IMR-90 (cell line): ENCODE results near the gene METTL25. TPM values are rescaled to one million over a fixed set of nuclear protein-coding genes. Genes with fewer than 3 reads are reported as not detected.
A peak's percentile ranks its signal among the peaks of the same experiment; 100 is the strongest.

Source experiments
- ATAC-seq: fragments of 200-7000 bp; cut with Tn5 transposase; 2 replicates; pipeline ENCODE4 v1.9.1; 2020; ENCODE audit warnings: low read depth, mild to moderate bottlenecking, moderate library complexity
- BruUV-seq: library from RNA; stranded (reverse); fragments of 400-500 nt; replicated peaks from 2 replicates; lab custom pipeline; 2021; lab: Mats Ljungman, UMichigan
- CTCF ChIA-PET: fragments of 300-600 bp; formaldehyde crosslinking; extraction: SDS; loops from one replicate; lab custom pipeline; 2021; ENCODE audit warnings: antibody characterized with exemption; lab: Yijun Ruan, JAX
- POLR2A ChIA-PET: fragments of 300-600 bp; sonication (Branson Sonifier 250); formaldehyde crosslinking; loops from one replicate; lab custom pipeline; 2022; ENCODE audit warnings: antibody characterized with exemption; ENCODE audit not compliant: unreplicated experiment; lab: Charles Lee
- DNase-seq: peaks from one replicate; pipeline ENCODE4 v3.0.0; 2013
- H2AFZ ChIP-seq: replicated peaks from 2 replicates; pipeline ENCODE3; 2013; ENCODE audit warnings: low read length, mild to moderate bottlenecking; ENCODE audit not compliant: poor library complexity
- H2AK5ac ChIP-seq: 2 replicates; pipeline ENCODE4 v1.6.1; 2013; ENCODE audit warnings: low read depth, low read length, inconsistent platforms
- H2AK9ac ChIP-seq: replicated peaks from 2 replicates; pipeline ENCODE3; 2013; ENCODE audit warnings: mild to moderate bottlenecking, low read depth, low read length, moderate library complexity; ENCODE audit not compliant: poor library complexity
- H2BK120ac ChIP-seq: 2 replicates; pipeline ENCODE4 v1.6.1; 2013; ENCODE audit warnings: low read depth, low read length, inconsistent platforms
- H2BK15ac ChIP-seq: 3 replicates; pipeline ENCODE4 v1.6.1; 2013; ENCODE audit warnings: low read depth, low read length, inconsistent platforms
- H2BK20ac ChIP-seq: 2 replicates; pipeline ENCODE4 v1.6.1; 2013; ENCODE audit warnings: low read depth, mild to moderate bottlenecking, inconsistent platforms, low read length, moderate library complexity
- H2BK5ac ChIP-seq: 2 replicates; pipeline ENCODE4 v1.6.1; 2013; ENCODE audit warnings: mild to moderate bottlenecking, low read depth, low read length, inconsistent platforms; ENCODE audit not compliant: poor library complexity, severe bottlenecking
- H3K14ac ChIP-seq: replicated peaks from 2 replicates; pipeline ENCODE4 v1.6.1; 2013; ENCODE audit warnings: low read depth, low read length, inconsistent platforms
- H3K18ac ChIP-seq: 2 replicates; pipeline ENCODE4 v1.6.1; 2013; ENCODE audit warnings: low read depth, low read length, control low read depth
- H3K23ac ChIP-seq: 2 replicates; pipeline ENCODE4 v1.6.1; 2013; ENCODE audit warnings: low read depth, low read length, inconsistent platforms
- H3K27ac ChIP-seq: 2 replicates; pipeline ENCODE4 v1.5.1; 2013; ENCODE audit warnings: mild to moderate bottlenecking, control low read depth, low read length; ENCODE audit not compliant: insufficient read depth
- H3K27me3 ChIP-seq: 2 replicates; pipeline ENCODE4 v1.6.1; 2013; ENCODE audit warnings: low read length; ENCODE audit not compliant: control insufficient read depth, insufficient read depth
- H3K36me3 ChIP-seq: 2 replicates; pipeline ENCODE4 v1.6.1; 2013; ENCODE audit warnings: low read length, mixed read lengths; ENCODE audit not compliant: control insufficient read depth, insufficient read depth
- H3K4ac ChIP-seq: 2 replicates; pipeline ENCODE4 v1.6.1; 2013; ENCODE audit warnings: low read depth, low read length, inconsistent platforms
- H3K4me1 ChIP-seq: 2 replicates; pipeline ENCODE4 v1.6.1; 2013; ENCODE audit warnings: low read length, mixed read lengths; ENCODE audit not compliant: control insufficient read depth, insufficient read depth
- H3K4me2 ChIP-seq: 2 replicates; pipeline ENCODE4 v1.6.1; 2013; ENCODE audit warnings: low read depth, mild to moderate bottlenecking, control low read depth, low read length, moderate library complexity
- H3K4me3 ChIP-seq: 2 replicates; pipeline ENCODE4 v1.5.1; 2013; ENCODE audit warnings: low read depth, mild to moderate bottlenecking, control low read depth, low read length, moderate library complexity; ENCODE audit not compliant: insufficient read depth
- H3K56ac ChIP-seq: 2 replicates; pipeline ENCODE4 v1.6.1; 2013; ENCODE audit warnings: low read length, inconsistent platforms; ENCODE audit not compliant: insufficient read depth; ENCODE audit errors: extremely low read depth
- H3K79me1 ChIP-seq, 2 experiments: 2 replicates each; pipeline ENCODE4 v1.6.1; 2013; ENCODE audit warnings: low read length in 2 of 2, inconsistent platforms in 1 of 2, low read depth in 1 of 2
- H3K9ac ChIP-seq: 2 replicates; pipeline ENCODE4 v1.6.1; 2013; ENCODE audit warnings: low read depth, low read length, control low read depth
- H3K9me1 ChIP-seq: 2 replicates; pipeline ENCODE4 v1.6.1; 2013; ENCODE audit warnings: low read length, inconsistent platforms; ENCODE audit not compliant: insufficient read depth
- H3K9me3 ChIP-seq: 2 replicates; pipeline ENCODE4 v1.6.1; 2013; ENCODE audit warnings: low read length; ENCODE audit not compliant: control insufficient read depth, insufficient read depth
- H4K20me1 ChIP-seq: 2 replicates; pipeline ENCODE4 v1.6.1; 2013; ENCODE audit warnings: low read length, inconsistent platforms; ENCODE audit not compliant: insufficient read depth
- H4K5ac ChIP-seq: 2 replicates; pipeline ENCODE4 v1.6.1; 2013; ENCODE audit warnings: mild to moderate bottlenecking, low read depth, low read length, control low read depth
- H4K8ac ChIP-seq, 2 experiments: 2 replicates each; pipeline ENCODE4 v1.6.1; 2013; ENCODE audit warnings: low read depth in 2 of 2, low read length in 2 of 2, control low read depth in 1 of 2, inconsistent platforms in 1 of 2
- H4K91ac ChIP-seq: 2 replicates; pipeline ENCODE4 v1.6.1; 2013; ENCODE audit warnings: low read depth, low read length, inconsistent platforms; ENCODE audit not compliant: insufficient read depth
- BHLHE40 ChIP-seq: fragments of 150-350 bp; IDR thresholded peaks from 2 replicates; pipeline ENCODE4 v1.6.1; 2016; ENCODE audit warnings: mild to moderate bottlenecking, low read depth, low read length
- CEBPB ChIP-seq: IDR thresholded peaks from 2 replicates; pipeline ENCODE4 v1.6.1; 2012; ENCODE audit warnings: low read depth, low read length, improper control_type of control experiment
- CHD1 ChIP-seq: IDR thresholded peaks from 2 replicates; pipeline ENCODE4 v1.6.1; 2012; ENCODE audit warnings: low read depth, low read length, improper control_type of control experiment
- MAFK ChIP-seq: IDR thresholded peaks from 2 replicates; pipeline ENCODE4 v1.6.1; 2012; ENCODE audit warnings: low read depth, low read length, improper control_type of control experiment
- MAZ ChIP-seq: IDR thresholded peaks from 2 replicates; pipeline ENCODE4 v1.6.1; 2012; ENCODE audit warnings: low read depth, mild to moderate bottlenecking, low read length, improper control_type of control experiment, moderate library complexity, borderline replicate concordance
- MXI1 ChIP-seq: IDR thresholded peaks from 2 replicates; pipeline ENCODE4 v1.6.1; 2012; ENCODE audit warnings: low read depth, mild to moderate bottlenecking, low read length, moderate library complexity, borderline replicate concordance
- NFE2L2 ChIP-seq: fragments of 150-350 bp; IDR thresholded peaks from 2 replicates; pipeline ENCODE4 v1.6.1; 2016; ENCODE audit warnings: low read depth, mild to moderate bottlenecking, low read length
- POLR2A ChIP-seq: IDR thresholded peaks from 2 replicates; pipeline ENCODE4 v1.6.1; 2012; ENCODE audit warnings: mild to moderate bottlenecking, low read depth, low read length
- RAD21 ChIP-seq: IDR thresholded peaks from 2 replicates; pipeline ENCODE4 v1.6.1; 2012; ENCODE audit warnings: low read length, improper control_type of control experiment
- SMC3 ChIP-seq: fragments of 150-350 bp; IDR thresholded peaks from 2 replicates; pipeline ENCODE4 v1.6.1; 2016; ENCODE audit warnings: low read depth, mild to moderate bottlenecking, antibody characterized with exemption, low read length, moderate library complexity
- WGBS, 2 experiments: methylation state at CpG; one replicate each; pipeline versions ENCODE4 v1.1.5 to v1.1.7; 2013; ENCODE audit warnings: missing lambda C conversion rate in 2 of 2; ENCODE audit not compliant: insufficient read length in 1 of 2; ENCODE audit errors: extremely low coverage in 2 of 2; 5-methylcytosine and 5-hydroxymethylcytosine counted together
- dilution Hi-C: fragments of 300-500 bp; cut with HindIII; formaldehyde crosslinking; loops from one replicate; pipeline ENCODE4 v1.14.3; 2018; ENCODE audit warnings: low sequenced_read_pairs; ENCODE audit not compliant: unreplicated experiment
- in situ Hi-C: fragments of 300-500 bp; cut with MboI; formaldehyde crosslinking; loops from 3 replicates; pipeline ENCODE4 v1.14.3; 2019; ENCODE audit warnings: low sequenced_read_pairs, inconsistent platforms, mixed read lengths
- intact Hi-C: fragments of 100-400 bp; cut with micrococcal nuclease; formaldehyde crosslinking; loops from 2 replicates; pipeline ENCODE4 v1.10.0; 2022
- polyA plus RNA-seq, 3 experiments: library from polyadenylated mRNA; depleted of rRNA; stranded (reverse); fragments of >200 nt; gene quantifications; 2 replicates each; pipeline ENCODE4 v1.2.3, GENCODE V29; 2012; ENCODE audit warnings: low replicate concordance in 1 of 3
- total RNA-seq: library from RNA; depleted of rRNA; stranded (reverse); fragments of >200 nt; gene quantifications from 2 replicates; pipeline ENCODE4 v1.2.3, GENCODE V29; 2012
- TF ChIP-seq, protein P1 (sequence below): conservative IDR thresholded peaks from 2 replicates; pipeline ENCODE4 v1.5.1; 2012; ENCODE audit warnings: mild to moderate bottlenecking, low read depth, low read length, improper control_type of control experiment

The METTL25 gene
- total and polyA plus RNA-seq, 2 of the 4 experiments (the other 2 are of a cell fraction): 2.6 to 3.0 TPM

- dilution Hi-C loops: no loop called here
- Histone ChIP-seq H4K5ac (no peak overlapping the region), H3K4me2 (no peak overlapping the region), H2AK5ac (no peak overlapping the region), H3K9ac (no peak overlapping the region), H4K20me1 (no peaks in the 10 kb centered on the region), H2AFZ (no peak overlapping the region), H3K36me3 (no peaks in the 10 kb centered on the region), H2BK15ac (no peak overlapping the region), H2BK5ac (peak overlapping the region; percentile 24), H2AK9ac (no peak overlapping the region), H3K18ac (no peak overlapping the region), H2BK20ac (no peak overlapping the region), H3K4ac (0 out of 2 replicates have a peak overlapping the region, but pooled peaks have one; percentile 9), H3K4me1 (no peaks in the 10 kb centered on the region), H3K56ac (no peak overlapping the region), H3K9me3 (no peaks in the 10 kb centered on the region), H3K23ac (no peak overlapping the region), H3K27me3 (no peaks in the 10 kb centered on the region), H4K8ac (no peak overlapping the region), H3K9me1 (no peaks in the 10 kb centered on the region), H2BK120ac (no peak overlapping the region), H3K14ac (no peak overlapping the region), H3K79me1 (no peaks in the 10 kb centered on the region), H3K27ac (no peak overlapping the region), H3K4me3 (no peak overlapping the region), H4K91ac (no peak overlapping the region)
- in situ Hi-C loops: no loop called here
- intact Hi-C loops: no loop called here
- BruUV-seq: no TSS peak
- WGBS, 2 experiments: no CpG with 5 or more reads among the region's 3 CpGs
- TF ChIP-seq MAZ (no peak), CHD1 (no peak), CEBPB (no peak), MAFK (no peak), MXI1 (no peak), POLR2A (no peak), RAD21 (no peak), BHLHE40 (no peak), SMC3 (no peak), NFE2L2 (no peak)
- TF ChIP-seq, protein P1, sequence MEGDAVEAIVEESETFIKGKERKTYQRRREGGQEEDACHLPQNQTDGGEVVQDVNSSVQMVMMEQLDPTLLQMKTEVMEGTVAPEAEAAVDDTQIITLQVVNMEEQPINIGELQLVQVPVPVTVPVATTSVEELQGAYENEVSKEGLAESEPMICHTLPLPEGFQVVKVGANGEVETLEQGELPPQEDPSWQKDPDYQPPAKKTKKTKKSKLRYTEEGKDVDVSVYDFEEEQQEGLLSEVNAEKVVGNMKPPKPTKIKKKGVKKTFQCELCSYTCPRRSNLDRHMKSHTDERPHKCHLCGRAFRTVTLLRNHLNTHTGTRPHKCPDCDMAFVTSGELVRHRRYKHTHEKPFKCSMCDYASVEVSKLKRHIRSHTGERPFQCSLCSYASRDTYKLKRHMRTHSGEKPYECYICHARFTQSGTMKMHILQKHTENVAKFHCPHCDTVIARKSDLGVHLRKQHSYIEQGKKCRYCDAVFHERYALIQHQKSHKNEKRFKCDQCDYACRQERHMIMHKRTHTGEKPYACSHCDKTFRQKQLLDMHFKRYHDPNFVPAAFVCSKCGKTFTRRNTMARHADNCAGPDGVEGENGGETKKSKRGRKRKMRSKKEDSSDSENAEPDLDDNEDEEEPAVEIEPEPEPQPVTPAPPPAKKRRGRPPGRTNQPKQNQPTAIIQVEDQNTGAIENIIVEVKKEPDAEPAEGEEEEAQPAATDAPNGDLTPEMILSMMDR: no peak
- POLR2A ChIA-PET: no interaction called here
- DNase-seq (peak; percentile 49), ATAC-seq (peak; percentile 82)
- CTCF ChIA-PET: no interaction called here
Measured at GRCh38 chr12:82415402-82415801, 57.1 kb downstream of the METTL25 start.
